GM12875 (cell line): ENCODE measurements around the gene JUN.

Experiments
- H3K4me3 ChIP-seq: one replicate; pipeline ENCODE4 v1.5.1; 2011; ENCODE audit warnings: low read depth, low read length, control low read depth
- TF ChIP-seq, protein P1 (sequence below): IDR thresholded peaks from 2 replicates; pipeline ENCODE4 v1.5.1; 2011; ENCODE audit warnings: low read depth, mild to moderate bottlenecking, control low read depth, inconsistent platforms, low read length, moderate library complexity, borderline replicate concordance; ENCODE audit not compliant: insufficient read depth

The JUN gene

GRCh38 chr1:58765441-58765840 is 18.4 kb downstream of the JUN start:
- TF ChIP-seq, protein P1, sequence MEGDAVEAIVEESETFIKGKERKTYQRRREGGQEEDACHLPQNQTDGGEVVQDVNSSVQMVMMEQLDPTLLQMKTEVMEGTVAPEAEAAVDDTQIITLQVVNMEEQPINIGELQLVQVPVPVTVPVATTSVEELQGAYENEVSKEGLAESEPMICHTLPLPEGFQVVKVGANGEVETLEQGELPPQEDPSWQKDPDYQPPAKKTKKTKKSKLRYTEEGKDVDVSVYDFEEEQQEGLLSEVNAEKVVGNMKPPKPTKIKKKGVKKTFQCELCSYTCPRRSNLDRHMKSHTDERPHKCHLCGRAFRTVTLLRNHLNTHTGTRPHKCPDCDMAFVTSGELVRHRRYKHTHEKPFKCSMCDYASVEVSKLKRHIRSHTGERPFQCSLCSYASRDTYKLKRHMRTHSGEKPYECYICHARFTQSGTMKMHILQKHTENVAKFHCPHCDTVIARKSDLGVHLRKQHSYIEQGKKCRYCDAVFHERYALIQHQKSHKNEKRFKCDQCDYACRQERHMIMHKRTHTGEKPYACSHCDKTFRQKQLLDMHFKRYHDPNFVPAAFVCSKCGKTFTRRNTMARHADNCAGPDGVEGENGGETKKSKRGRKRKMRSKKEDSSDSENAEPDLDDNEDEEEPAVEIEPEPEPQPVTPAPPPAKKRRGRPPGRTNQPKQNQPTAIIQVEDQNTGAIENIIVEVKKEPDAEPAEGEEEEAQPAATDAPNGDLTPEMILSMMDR, result no peak
- no peak overlapping the region for H3K4me3 ChIP-seq

DNA sequence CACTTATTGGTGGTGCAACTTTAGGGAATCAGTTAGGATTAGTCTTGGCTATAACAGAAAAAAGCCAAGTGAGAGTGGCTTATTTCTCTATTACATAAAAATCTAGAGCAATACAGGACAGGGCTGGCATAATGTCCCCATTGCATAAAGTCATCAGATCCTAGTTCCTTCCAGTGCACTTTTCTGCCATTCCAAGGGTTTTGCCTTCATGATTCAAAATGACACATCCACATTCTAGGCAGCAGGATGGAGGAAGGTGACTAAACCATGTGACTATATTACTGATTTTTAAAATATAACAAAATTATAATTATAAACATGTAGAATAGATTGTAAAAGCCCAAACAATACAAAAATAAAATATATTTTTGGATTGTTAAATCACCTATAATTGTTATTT is 18.8 kb downstream of the JUN start:
- no peak overlapping the region for H3K4me3 ChIP-seq
- TF ChIP-seq, protein P1, result no peak

DNA sequence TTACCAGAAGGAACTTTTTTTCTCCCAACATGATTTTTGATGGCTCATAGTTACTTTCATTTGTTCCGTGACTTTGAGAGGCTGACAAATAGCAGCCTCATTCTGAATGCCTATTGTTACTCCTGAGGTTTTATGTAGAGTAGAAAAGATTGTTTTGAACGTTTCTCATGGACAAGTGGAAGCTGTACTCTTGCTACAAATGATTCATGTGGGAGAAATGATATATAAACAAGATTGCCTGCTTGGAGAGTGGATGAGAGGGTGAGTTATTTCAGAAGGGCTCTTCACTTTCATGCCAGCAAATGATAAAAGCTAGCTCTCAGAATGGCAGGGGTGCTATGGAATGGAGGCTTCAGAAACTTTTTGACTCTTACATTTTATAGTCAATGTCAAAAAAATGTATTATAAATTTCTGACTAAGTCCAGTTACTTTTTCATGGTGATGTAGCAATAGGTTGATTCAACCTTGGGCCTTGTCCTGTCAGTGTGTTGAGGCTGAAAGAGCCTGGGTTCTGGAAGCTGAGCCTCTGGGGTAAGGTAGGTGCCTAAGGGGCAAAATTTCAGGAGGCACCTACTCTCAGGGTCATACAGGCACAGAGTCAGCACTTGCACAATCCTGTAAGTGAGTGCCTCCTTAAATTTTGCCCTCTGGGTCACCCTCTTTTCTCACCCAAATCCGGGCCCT is 19.4 kb downstream of the JUN start:
- H3K4me3 ChIP-seq, result no peak overlapping the region
- TF ChIP-seq, protein P1, result no peak

GRCh38 chr1:58763214-58763613 is 20.6 kb downstream of the JUN start:
- TF ChIP-seq, protein P1, result no peak

DNA sequence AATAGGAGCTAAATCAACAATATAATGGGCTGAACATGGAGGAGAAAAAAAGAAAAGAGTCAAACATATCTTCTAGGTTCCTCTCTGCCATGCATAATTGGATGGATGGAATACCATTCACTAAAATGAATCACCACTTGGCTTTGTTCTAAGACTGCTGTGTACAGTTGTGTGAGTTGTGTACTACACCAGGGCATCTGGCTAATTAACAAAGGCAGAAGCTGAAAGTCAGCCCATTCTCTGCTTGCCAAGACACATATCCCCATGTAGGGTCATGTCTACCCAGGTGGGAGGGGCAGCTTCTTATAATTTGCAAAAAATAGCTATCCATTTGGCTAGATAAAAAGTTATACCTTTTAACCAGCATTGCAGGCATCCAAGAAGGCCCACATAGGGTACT is 21.0 kb downstream of the JUN start:
- no peak overlapping the region for H3K4me3 ChIP-seq
- TF ChIP-seq, protein P1, result no peak

More at GRCh38 chr1:58763214-58763613, 20.6 kb downstream of the JUN start:
- H3K4me3 ChIP-seq, result no peak overlapping the region

DNA sequence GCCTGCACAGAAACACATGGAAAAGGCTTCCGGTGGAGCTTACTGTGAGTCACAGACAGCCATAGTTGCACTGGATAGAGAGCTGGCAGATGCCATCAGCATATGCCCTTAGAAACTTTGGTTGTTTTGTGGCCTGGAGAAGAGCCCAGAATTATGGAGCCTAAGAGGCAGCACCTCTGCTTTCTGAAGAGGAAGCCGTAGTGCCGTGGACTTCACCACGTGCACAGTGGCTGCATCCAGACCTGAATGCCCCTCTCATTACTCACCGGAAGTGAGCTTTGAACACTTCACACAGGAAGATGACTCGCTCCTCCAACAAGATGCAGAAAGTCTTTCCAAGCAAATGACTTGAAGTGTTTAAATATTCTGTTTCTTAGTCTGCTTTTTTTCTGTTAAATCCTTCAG is 28.4 kb downstream of the JUN start:
- TF ChIP-seq, protein P1, result no peak
- no peak overlapping the region for H3K4me3 ChIP-seq

- TF ChIP-seq, protein P1, result no peak
- no peak overlapping the region for H3K4me3 ChIP-seq
These were observed 29.0 kb downstream of the JUN start for GRCh38 chr1:58754683-58755467.
